ENCODE measurements around the gene QSER1. TPM values are rescaled to one million over a fixed set of nuclear protein-coding genes. Genes with fewer than 3 reads are reported as not detected.
"Not testable (repeated sequence)": the region's sequence is repeated elsewhere in the genome, so short reads cannot be mapped to it uniquely, and the experiment has no call there.

Gene QSER1
- 24.8 and 25.8 TPM in 2 replicates for total RNA-seq (2014; rRNA removed; shearing (Covaris generic))

DNA sequence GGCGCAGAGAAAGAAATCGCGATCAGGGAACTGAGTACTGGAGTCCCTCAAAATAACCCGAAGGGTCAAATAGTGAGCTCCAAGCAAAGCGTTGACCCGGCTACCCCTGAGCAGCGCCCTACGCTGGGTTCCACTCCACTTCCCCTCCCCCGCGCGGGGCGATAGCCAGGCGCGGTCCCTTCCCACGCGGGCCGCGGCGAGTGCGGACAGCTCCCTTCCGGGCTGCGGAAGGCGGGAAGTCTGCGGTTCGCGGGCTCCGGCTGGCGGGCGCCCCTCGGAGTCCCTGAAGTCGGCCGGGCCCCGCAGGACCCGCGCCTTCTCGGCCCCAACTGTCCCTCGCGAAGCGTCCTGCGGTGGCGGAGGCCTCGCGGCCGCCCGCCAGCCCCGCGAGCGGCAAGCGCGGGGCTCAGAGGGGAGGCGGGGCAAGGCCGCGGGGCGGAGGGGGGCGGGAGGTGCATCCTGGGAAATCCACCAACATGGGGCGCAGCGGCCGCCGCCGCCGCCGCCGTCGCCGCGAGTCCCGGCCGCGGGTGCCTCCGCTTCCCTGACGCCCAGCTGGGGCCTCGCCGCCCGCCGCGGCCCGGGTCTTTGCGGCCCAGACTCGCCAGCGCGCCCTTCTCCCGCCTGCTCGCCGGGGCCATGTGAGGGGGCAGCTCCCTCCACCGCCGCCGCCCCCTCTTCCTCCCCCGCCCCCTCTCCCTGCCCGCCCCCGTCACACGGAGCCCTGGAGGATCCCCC, at the start of gene QSER1:
TSS of gene QSER1 (plus strand) at position 457 of the 738 bp plus-strand sequence. CDS start 315 bp downstream, outside the sequence.
- DNase-seq (ENCODE audit: low spot score) = peak; percentile 34

DNA sequence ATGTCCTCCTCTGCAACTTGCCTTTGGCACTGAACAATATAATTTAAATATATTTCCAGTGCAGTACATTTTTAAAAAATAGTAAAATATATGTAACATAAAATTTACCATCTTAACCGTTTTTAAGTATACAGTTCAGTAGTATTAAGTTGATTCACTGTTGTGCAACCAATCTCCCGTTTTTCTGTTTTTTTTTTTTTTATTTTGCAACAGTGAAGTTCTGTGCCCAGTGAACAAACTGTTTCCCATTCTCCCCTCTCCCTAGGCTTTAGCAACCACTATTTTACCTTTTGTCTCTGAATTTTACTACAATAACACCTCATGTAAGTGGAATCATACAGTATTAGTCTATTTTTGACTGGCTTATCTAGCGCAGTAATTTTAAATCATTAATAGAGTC, 49.1 kb upstream of the QSER1 start:
- DNase-seq (ENCODE audit: low spot score) = no peak

DNA sequence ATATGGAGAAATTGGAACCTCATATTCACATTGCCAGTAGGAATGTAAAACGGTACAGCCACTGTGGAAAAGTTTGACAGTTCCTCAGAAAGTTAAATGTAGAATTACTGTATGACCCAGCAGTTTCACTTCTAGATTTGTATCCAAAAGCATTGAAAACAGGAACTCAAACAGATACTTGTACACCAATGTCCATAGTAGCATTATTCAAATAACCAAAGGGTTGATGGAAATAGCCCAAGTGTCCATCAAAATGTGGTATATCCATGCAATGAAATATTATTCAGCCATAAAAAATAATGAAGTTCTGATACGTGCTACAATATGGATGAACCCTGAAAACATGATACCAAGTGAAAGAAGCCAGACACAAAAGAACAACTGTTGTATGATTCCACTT, 45.1 kb upstream of the QSER1 start:
- no peak for DNase-seq (ENCODE audit: low spot score)

DNA sequence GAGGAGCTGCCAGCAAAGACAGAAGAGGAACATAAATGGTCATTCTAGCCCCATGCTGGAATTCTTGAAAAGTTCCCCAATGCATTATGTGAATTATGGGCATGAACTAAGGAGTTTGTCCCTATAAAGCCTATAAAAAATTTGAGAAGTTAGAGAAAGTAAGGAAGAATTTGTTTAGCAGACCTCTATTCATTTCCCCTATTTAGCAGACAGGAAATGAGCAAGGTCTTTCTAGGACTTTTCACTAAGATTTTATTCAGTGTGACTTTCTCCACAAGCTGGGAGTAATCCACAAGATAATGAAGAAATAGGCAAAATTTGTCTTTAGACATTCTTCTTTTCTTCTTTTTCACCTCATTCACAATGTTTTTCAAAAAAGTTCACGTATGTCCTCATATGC, 42.9 kb upstream of the QSER1 start:
- DNase-seq (ENCODE audit: low spot score) = no peak

DNA sequence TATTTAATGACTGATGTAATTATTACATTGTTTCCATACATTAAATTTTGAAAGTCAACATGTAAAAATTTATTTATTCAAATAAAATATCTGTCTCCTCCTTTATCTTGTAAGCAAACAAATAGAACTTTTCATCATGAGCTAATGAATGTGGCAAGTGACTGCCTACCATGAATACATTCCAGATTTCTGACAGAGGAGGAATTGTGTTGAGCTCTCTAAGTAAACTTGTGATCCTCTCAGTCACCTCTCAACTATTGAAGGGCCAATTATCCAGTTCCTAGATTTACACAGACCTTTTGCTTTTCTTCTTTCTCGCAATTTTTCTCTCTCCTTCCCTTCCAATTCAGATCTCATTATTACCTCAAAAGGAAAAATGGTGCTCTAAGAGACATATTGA, 41.4 kb upstream of the QSER1 start:
- DNase-seq (ENCODE audit: low spot score) = no peak

DNA sequence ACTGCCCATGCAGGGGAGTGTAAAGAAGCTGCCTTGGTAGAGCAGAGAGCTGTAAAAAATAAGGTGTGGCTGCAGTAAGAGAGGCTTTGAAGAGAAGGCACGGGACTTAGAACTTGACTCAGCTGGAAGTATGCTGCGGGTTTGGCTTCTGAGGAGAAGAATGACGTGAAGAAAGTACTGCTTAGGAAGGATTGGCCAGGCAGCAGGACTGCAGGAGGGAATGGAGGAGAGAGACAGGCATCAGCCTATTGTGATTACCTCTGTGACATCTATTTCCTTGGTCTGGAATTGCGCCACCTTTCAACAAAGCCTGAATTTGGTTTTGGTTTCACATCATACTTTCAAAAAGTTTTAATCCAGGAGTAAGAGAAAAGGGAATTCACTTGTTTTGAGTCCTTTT, 40.4 kb upstream of the QSER1 start:
- peak; percentile 77 for DNase-seq (ENCODE audit: low spot score)

DNA sequence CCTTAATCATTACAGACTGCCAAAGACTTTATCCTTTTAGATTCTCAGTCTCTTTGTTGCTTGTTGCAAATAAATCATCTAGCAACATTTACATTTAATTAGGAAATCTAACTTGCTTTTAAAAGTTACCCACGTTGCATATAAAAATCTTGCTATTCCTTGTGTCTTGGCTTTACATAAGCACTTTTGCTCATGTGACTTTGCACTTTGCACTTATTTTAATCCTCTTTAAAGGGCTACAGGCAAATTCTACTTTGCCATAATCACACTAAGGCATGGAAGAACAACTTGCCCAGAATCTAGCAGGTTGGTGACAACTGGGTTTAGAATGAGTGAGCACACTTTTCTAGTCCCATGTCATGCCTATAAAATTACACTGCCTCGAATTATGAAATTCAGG, 37.0 kb upstream of the QSER1 start:
- no peak for DNase-seq (ENCODE audit: low spot score)

DNA sequence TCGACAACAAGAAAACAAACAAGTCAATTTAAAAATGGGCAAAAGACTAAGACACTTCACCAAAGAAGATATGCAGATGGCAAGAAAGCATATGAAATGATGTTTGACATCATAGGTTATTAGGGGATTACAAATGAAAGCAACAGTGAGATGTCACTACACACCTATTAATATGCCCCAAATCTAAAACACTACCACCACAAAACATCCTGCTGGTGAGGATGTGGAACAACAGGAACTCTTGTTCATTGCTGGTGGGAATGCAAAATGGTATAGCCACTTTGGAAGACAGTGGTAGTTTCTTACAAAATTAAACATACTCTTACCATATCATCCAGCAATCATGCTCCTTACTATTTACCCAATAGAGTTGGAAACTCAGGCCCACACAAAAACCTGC, 33.9 kb upstream of the QSER1 start:
- DNase-seq (ENCODE audit: low spot score) = no peak

DNA sequence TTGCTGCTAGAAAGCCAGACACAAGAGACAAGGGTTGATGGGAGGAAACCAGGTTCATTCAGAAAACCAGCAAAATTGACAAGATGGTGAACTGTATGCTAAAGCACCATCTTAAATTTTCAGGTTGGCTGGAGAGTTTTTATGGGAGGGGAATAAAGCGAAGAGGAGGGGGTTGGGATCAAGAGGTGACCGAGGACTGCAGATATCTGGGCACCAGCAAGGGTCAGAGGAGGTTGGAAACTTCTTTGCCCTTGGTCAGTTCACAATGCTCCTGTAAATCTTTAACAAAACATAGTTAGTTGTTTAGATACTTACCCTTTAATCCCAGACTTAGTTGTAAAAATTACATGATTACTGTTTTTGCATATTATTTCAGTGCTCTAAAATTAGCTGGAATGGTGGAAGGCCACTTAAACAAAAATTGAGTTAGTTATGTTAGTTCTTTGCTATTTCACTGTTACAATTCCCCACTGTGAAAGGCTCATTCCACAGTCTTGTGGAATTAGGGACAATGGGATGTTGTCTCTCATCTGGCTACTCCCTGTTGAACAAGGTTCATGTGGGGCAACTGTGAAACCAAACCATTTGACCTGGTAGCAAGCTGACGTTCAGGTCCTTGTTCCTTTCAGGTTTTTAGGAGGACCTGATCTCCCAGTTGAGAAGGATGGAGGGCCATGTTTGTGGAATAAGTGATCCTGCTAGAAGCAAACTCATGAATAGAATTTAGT, 30.6 kb upstream of the QSER1 start:
- no peak for DNase-seq (ENCODE audit: low spot score)

DNA sequence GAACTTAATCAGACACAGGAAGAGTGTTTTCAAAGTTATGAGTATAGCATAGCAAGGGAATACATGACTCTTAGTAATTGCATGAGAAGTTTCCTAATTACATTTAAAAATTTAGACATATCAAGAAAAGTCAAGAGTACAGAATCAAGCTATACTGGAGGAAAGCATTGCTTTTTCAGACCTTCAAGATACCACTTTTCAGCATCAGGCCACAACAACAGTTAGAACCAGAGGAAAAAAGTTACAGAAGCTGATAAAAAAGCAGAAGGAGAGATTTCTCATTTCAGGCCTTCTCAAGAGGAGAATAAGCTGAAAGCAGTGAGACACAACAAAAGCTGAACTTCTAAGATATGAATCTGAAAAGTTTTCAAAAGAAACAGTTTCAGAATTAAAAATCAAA, 28.1 kb upstream of the QSER1 start:
- no peak for DNase-seq (ENCODE audit: low spot score)

DNA sequence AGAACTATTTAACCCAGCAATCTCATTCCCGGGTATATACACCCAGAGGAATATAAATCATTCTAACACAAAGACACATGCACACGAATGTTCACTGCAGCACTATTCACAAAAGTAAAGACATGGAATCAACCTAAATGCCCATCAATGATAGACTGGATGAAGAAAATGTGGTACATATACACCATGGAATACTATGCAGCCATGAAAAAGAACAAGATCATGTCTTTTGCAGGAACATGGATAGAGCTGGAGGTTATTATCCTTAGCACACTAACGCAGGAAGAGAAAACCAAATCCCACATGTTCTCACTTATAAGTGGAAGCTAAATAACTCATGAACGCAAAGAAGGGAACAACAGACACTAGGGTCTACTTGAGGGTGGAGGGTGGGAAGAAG, 23.9 kb upstream of the QSER1 start:
- DNase-seq (ENCODE audit: low spot score) = not testable (repeated sequence)

DNA sequence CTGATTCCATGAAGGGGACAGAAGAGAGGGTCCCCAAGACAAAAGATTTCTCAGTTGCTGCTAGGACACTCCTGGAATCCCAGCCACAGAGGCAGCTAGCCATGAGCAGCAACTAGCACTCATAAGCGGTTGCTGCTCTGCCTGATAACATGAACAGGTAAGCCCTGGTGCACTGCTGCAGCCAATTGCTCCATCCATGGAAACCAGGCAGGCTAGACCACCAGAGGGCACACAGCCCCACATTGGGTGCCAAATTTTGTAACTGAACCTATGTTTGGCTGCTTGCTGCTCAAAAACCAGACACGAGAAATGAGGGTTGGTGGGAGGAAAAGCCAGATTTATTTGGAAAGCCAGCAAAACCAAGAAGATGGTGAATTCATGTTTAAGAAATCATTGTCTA, 21.9 kb upstream of the QSER1 start:
- no peak for DNase-seq (ENCODE audit: low spot score)

DNA sequence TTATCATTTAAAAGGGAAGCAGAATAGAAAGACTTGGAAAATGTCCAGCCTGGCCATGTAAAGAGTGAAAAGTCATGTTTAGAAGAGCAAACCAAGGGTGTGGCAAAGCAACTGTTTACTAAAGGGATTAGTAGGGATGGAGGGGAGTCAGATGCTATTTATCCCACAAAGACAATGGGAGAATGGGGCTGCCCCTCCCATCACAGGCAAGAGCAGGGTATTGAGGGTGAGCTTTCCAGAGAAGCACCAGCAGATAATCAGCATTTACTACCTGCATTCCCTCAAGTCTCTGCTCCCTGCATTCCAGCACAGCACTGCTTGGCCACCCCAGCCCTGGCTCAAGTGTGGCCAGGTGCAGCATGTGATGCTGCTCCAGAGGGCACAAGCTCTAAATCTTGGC, 18.5 kb upstream of the QSER1 start:
- no peak for DNase-seq (ENCODE audit: low spot score)

DNA sequence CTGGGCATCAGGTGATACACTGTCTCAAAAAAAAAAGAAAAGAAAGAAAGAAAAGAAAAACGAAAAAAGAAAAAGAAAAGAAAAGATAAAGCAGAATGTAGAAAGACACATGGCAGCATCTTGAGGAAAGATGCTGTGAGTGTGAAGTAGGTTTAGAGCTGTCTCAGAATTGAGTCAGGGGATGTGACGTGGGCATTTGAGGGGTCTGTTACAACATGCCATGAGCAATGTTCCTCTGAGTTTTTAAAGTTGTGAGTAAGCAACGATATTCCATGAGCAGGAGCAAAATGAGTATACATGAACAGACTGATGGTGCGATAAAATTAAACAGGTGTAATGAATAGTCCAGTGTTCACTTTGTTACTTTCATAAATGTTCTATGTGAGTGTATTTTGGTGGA, 11.3 kb upstream of the QSER1 start:
- DNase-seq (ENCODE audit: low spot score) = no peak

DNA sequence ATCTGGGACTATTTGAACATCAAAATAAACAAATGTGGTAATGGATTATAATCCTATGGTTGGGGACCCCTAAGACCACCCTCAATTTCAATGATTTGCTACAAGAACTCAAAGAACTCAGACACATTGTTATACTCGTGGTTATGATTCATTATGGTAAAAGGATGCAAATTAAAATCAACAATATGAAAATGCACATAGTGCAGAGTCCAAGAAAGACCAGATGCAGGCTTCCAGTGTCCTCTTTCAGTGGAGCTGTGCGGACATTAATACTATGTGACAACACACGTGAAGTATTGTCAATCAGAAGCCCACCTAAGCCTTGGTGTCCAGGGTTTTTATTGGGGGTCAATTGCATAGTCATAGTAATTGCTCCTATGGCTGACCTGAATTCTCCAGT, 9.2 kb upstream of the QSER1 start:
- DNase-seq (ENCODE audit: low spot score) = no peak

DNA sequence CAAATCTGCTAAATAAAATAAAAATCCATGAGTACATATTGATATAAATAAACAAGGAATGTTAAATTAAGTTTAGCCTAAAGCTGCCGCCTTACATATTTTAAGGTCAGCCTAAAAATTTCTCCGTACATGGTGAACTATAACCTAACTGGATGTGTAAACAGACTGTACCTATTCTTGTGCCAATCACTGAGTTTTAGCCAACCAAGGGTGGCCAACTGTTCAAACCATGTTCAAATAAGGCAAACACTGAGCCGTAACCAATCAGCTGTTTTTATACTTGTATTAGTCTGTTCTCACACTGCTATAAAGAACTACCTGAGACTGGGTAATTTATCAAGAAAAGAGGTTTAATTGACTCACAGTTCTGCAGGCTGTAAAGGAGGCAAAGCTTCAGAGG, 8.6 kb upstream of the QSER1 start:
- DNase-seq (ENCODE audit: low spot score) = no peak

DNA sequence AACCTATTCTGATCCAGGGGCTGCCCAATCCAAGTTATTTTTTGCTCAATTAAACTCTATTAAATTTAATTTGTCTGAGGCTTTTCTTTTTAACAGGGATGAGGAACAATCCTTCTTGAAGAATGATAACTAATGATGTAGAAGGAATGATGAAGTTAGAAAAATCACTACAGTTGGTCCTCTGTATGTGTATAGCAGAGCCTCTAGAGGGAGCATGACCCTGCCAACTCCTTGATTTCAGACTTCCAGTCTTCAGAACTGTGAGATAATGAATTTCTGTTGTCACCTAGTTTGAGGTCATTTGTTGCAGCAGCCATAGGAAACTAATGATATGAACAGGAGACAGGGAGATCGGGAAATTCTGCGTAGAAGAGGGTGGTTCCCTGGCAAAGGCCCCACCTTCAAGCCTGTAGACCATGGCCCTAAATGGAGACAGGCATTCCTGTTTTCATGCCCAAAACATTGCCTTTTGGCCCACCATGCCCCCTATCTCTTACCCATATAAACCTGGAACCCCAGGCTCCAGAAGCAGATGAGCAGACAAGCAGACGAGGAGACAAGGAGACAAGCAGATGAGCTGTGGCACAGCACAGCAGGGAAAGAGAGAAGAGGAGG, 7.7 kb upstream of the QSER1 start:
- no peak for DNase-seq (ENCODE audit: low spot score)

DNA sequence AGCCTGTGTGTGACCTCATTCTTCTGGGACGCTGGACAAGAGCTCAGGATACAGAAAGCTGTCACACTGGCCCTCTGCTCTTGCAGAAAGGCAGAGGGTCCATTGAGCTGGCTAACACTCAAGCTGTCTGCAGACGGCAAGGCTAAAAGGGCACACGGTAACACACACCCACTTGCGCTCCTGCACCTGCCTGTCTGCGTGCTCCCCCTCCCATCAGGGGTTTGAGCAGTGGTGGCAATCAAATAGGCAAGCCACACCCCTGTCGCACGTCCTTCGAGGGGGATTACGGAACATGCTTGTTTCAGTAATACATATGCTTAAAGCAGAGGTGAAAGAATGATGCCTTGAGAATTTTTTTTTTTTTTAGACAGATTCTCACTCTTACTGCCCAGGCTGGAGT, 7.1 kb upstream of the QSER1 start:
- no peak for DNase-seq (ENCODE audit: low spot score)

DNA sequence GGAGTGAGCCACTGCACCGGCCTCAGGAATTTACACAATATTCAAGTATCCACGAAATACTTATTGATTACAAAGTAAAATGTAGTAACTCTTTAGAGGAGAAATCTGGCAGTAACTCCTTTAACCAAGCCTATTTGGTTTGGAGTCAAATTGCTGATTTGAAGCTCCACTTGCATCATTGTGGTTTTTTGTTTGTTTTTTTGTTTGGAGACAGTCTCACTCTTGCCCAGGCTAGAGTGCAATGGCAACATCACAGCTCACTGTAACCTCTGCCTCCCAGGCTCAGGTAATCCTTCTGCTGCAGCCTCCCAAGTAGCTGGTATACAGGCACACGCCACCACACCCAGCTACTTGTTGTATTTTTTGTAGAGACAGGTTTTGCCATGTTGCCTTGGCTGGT, 6.4 kb upstream of the QSER1 start:
- no peak for DNase-seq (ENCODE audit: low spot score)

DNA sequence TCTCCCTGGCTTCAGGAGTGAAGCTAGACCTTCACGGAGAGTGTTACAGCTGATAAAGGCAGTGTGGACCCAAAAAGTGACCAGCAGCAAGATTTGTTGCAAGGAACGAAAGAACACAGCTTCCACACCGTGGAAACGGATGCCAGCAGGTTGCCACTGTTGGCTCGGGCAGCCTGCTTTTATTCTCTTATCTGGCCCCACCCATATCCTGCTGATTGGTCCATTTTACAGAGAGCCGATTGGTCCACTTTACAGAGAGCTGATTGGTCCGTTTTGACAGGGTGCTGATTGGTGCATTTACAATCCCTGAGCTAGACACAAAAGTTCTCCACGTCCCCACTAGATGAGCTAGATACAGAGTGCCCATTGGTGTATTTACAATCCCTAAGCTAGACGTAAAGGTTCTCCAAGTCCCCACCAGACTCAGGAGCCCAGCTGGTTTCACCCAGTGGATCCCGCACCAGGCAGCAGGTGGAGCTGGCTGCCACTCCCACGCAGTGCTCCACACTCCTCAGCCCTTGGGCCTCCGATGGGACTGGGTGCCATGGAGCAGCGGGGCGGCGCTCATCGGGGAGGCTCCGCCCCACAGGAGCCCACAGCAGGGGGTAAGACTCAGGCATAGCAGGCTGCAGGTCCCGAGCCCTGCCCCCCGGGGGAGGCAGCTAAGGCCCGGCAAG, 4.8 kb upstream of the QSER1 start:
- not testable (repeated sequence) for DNase-seq (ENCODE audit: low spot score)

DNA sequence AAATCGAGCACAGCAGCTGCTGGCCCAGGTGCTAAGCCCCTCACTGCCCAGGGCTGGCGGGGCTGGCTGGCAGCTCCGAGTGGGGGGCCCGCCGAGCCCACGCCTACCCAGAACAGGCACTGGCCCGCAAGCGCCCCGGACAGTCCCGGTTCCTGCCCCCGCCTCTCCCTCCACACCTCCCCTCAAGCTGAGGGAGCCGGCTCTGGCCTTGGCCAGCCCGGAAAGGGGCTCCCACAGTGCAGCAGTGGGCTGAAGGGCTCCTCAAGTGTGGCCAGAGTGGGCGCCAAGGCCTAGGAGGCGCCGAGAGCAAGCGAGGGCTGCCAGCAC, 4.3 kb upstream of the QSER1 start:
- DNase-seq (ENCODE audit: low spot score) = not testable (repeated sequence)

DNA sequence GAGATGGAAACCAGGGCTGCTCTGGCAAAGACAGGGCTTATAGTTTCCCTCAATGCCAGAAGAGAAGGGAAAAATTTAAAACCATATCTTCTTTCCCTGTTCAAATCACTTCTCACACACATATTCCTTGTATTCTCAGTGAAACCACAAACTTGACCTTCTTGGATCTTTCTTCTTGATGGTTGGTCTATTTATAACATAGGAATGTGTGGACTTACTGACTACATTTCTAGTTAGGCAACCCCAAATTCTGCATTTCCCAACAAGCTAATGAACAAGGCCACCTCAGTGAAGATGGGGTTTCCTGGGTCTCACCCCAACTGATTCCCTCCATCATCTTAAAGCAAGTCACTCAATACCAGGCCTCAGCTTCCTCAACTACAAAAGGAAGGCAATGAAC, 3.8 kb upstream of the QSER1 start:
- no peak for DNase-seq (ENCODE audit: low spot score)
